ENCODE measurements around the gene PLCB3.

DNA sequence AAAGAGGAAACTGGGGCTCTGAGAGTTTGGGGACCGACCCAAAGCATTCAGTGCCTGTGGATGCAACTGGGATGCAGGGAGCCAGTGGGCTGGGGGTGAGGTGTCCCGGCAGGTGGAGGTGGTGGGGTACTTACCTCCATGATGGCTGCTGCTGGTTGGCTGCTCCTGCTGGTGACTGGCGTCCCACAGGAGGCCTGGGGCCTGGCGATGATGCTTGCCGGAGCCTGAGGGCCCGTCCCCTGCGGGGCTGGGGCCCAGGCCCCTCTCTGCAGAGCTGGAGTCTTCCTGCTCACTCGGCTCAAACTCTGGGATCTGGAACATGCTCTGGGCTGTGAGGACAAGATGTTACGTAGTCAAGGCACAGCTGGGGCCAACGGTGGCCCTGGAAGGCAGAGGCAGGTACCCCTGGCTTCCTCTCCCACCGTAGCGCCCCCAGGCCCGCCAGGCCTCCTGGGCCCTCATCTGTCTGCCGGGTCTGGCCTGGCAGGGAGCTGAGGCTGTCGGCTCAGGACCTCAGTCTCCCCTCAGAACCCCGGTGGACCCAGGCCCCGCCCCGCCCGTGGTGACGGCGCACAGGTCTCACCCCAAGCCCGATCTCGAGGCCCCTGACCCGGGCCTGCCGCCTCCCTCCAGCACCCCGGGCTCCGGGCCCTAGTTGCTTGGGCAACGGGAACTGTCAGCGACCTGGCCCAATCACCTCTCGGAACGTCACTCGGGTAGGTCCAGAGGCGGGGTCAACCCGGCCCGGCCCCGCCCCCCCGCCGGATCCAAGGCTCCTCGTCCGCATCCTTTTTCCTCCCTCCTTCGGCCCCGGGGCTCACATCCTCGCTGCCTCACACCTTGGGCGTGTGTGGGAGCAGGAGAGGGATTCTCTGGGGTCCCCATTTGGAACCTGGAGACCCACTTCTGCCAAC, 33.0 kb downstream of the PLCB3 start, which contains the start of gene BAD:
- TF ChIP-seq CTCF (IDR thresholded peaks at IDR 0.05) (no peak), TCF7L2 (IDR thresholded peaks at IDR 0.05; ENCODE audit: low read depth, low read length) (no peak)

All from Panc1 (cell line).